HepG2 (cell line): ENCODE results near the gene TIMM10. TPM values are rescaled to one million over a fixed set of nuclear protein-coding genes. Genes with fewer than 3 reads are reported as not detected.

ENCODE experiments used
- ATAC-seq: fragments of 200-7000 bp; cut with Tn5 transposase; 3 replicates; pipeline ENCODE4 v1.9.1; 2020; ENCODE audit warnings: mild to moderate bottlenecking, moderate library complexity
- BruUV-seq: library from RNA; stranded (reverse); fragments of 400-500 nt; replicated peaks from 2 replicates; lab custom pipeline; 2021; lab: Mats Ljungman, UMichigan
- CTCF ChIA-PET: fragments of 300-600 bp; formaldehyde crosslinking; extraction: SDS; loops from one replicate; lab custom pipeline; 2021; ENCODE audit warnings: low total read pairs, inconsistent platforms, low intra/inter-chr PET ratio; lab: Yijun Ruan, JAX
- POLR2A ChIA-PET: fragments of 350-600 bp; sonication (Branson Sonifier 250); formaldehyde crosslinking; loops from one replicate; lab custom pipeline; 2020; ENCODE audit warnings: antibody characterized with exemption, inconsistent platforms; lab: Yijun Ruan, JAX
- DNase-seq: peaks from one replicate; pipeline ENCODE4 v3.0.0-alpha.2; 2015; ENCODE audit warnings: low spot score
- FAIRE-seq: peaks from 3 replicates; lab custom pipeline; 2011; peaks lifted over from hg19 to GRCh38; lab: Jason Lieb, UNC
- H2AFZ ChIP-seq: one replicate; pipeline ENCODE4 v1.6.1; 2011; ENCODE audit warnings: low read length, inconsistent platforms
- H3K27ac ChIP-seq: fragments of 300-600 bp; 3 replicates; pipeline ENCODE4 v1.8.0; 2011; ENCODE audit warnings: mixed run types, mild to moderate bottlenecking, mixed read lengths, low read length, inconsistent platforms; ENCODE audit not compliant: insufficient read depth; ENCODE audit errors: extremely low read length
- H3K27me3 ChIP-seq, 2 experiments: fragments of 200-600 bp in 1 of 2; 2 replicates in 1 of 2; 3 replicates in 1 of 2; pipeline versions ENCODE4 v1.6.0 to v1.8.0; 2011; ENCODE audit warnings: low read length in 2 of 2, mild to moderate bottlenecking in 2 of 2, moderate library complexity in 2 of 2, inconsistent platforms in 1 of 2; ENCODE audit not compliant: insufficient read depth in 2 of 2, control insufficient read depth in 1 of 2
- H3K36me3 ChIP-seq, 2 experiments: fragments of 200-600 bp in 1 of 2; replicated peaks in 1 of 2; 2 replicates in 1 of 2; 3 replicates in 1 of 2; pipeline versions ENCODE4 v1.5.1 to v1.8.0; 2011; ENCODE audit warnings: low read length in 2 of 2, inconsistent platforms in 1 of 2; ENCODE audit not compliant: insufficient read depth in 2 of 2, control insufficient read depth in 1 of 2
- H3K4me1 ChIP-seq: 2 replicates; pipeline ENCODE4 v1.5.1; 2012; ENCODE audit warnings: low read length, inconsistent platforms; ENCODE audit not compliant: insufficient read depth
- H3K4me2 ChIP-seq: 2 replicates; pipeline ENCODE4 v1.6.0; 2011; ENCODE audit warnings: low read depth, low read length, inconsistent platforms
- H3K4me3 ChIP-seq, 3 experiments: fragments of 200-600 bp in 1 of 3; sonication (generic), shearing (Covaris generic) in 1 of 3; replicated peaks in 1 of 3; 2 replicates each; pipeline ENCODE4 v1.5.1; 2011 to 2016; ENCODE audit warnings: low read length in 3 of 3, inconsistent platforms in 2 of 3, low read depth in 2 of 3, mild to moderate bottlenecking in 2 of 3, control low read depth in 1 of 3, mixed read lengths in 1 of 3; ENCODE audit not compliant: insufficient read depth in 1 of 3
- H3K79me2 ChIP-seq: one replicate; pipeline ENCODE4 v1.6.1; 2011; ENCODE audit warnings: low read length, inconsistent platforms; ENCODE audit not compliant: insufficient read depth
- H3K9ac ChIP-seq: 2 replicates; pipeline ENCODE4 v1.6.0; 2011; ENCODE audit warnings: mild to moderate bottlenecking, low read depth, low read length, inconsistent platforms; ENCODE audit not compliant: insufficient read depth
- H3K9me3 ChIP-seq: 2 replicates; pipeline ENCODE4 v1.5.1; 2012; ENCODE audit warnings: mild to moderate bottlenecking, low read length
- H4K20me1 ChIP-seq: 2 replicates; pipeline ENCODE4 v1.6.0; 2011; ENCODE audit warnings: inconsistent platforms, mild to moderate bottlenecking, low read length, moderate library complexity; ENCODE audit not compliant: insufficient read depth
- CEBPG ChIP-seq: IDR thresholded peaks from 2 replicates; pipeline ENCODE4 v1.6.1; 2016
- ESRRA ChIP-seq: sonication (generic); formaldehyde crosslinking; IDR thresholded peaks from 2 replicates; pipeline ENCODE4 v1.5.1; 2020; ENCODE audit warnings: mild to moderate bottlenecking, low read depth, missing genetic modification reagents
- IKZF1 ChIP-seq: fragments of 450-650 bp; IDR thresholded peaks from 2 replicates; pipeline ENCODE4 v1.7.1; 2016
- PPARG ChIP-seq: conservative IDR thresholded peaks from 2 replicates; pipeline ENCODE4 v1.6.1; 2016; ENCODE audit warnings: missing biosample characterization, missing genetic modification reagents
- PTBP1 ChIP-seq: fragments of 200-400 bp; formaldehyde crosslinking; IDR thresholded peaks from 2 replicates; pipeline ENCODE4 v1.6.1; 2018; ENCODE audit warnings: low read length, low read depth; ENCODE audit not compliant: poor library complexity, severe bottlenecking
- RCOR2 ChIP-seq: IDR thresholded peaks from 2 replicates; pipeline ENCODE4 v1.6.1; 2016; ENCODE audit warnings: missing biosample characterization, missing genetic modification reagents
- SALL1 ChIP-seq: sonication (generic); formaldehyde crosslinking; IDR thresholded peaks from 2 replicates; pipeline ENCODE4 v1.8.0; 2022; ENCODE audit warnings: mild to moderate bottlenecking, missing genetic modification reagents
- SOX13 ChIP-seq, 3 experiments: fragments of 450-650 bp in 1 of 3; sonication (generic) in 1 of 3; formaldehyde crosslinking in 1 of 3; IDR thresholded peaks in 2 of 3; conservative IDR thresholded peaks in 1 of 3; 2 replicates each; pipeline versions ENCODE4 v1.5.0 to v1.6.1; 2016 to 2020; ENCODE audit warnings: antibody characterized with exemption in 1 of 3, mild to moderate bottlenecking in 1 of 3, missing compliant biosample characterization in 1 of 3, missing genetic modification reagents in 1 of 3, moderate library complexity in 1 of 3
- TEAD3 ChIP-seq: optimal IDR thresholded peaks from 2 replicates; pipeline ENCODE3; 2016; ENCODE audit warnings: borderline replicate concordance
- ZNF773 ChIP-seq: sonication (generic); formaldehyde crosslinking; IDR thresholded peaks from 2 replicates; pipeline ENCODE4 v1.4.0; 2020; ENCODE audit warnings: missing genetic modification reagents, borderline replicate concordance
- in situ Hi-C: cut with HindIII; loops from 2 replicates; pipeline ENCODE4 v1.10.0; 2017; ENCODE audit warnings: low pct_unique_long_range_greater_than_20kb; ENCODE audit not compliant: extremely low pct_ligation_motif_present
- intact Hi-C: fragments of 100-400 bp; cut with micrococcal nuclease; formaldehyde crosslinking; loops from one replicate; pipeline ENCODE4 v1.10.0; 2022; ENCODE audit not compliant: unreplicated experiment
- polyA plus RNA-seq, 8 experiments: library from polyadenylated mRNA; depleted of rRNA in 3 of 8; stranded (reverse) in 7 of 8; unstranded in 1 of 8; fragments of >200 nt; fragmentation: Illumina TruSeq in 4 of 8; extraction: Trizol in 4 of 8; gene quantifications; 2 replicates each; pipeline versions ENCODE4 v1.2.1 to v1.2.3, GENCODE V29; 2011 to 2016; ENCODE audit warnings: low read depth in 4 of 8, missing spikeins in 1 of 8, mixed read lengths in 1 of 8; ENCODE audit not compliant: insufficient read depth in 1 of 8
- total RNA-seq, 5 experiments: library from RNA; depleted of rRNA; stranded (reverse); fragments of >200 nt; fragmentation: Illumina TruSeq; extraction: Trizol; gene quantifications; 2 replicates each; pipeline ENCODE4 v1.2.3, GENCODE V29; 2016; ENCODE audit warnings: low read depth in 1 of 5
- TF ChIP-seq, protein P1 (sequence below): IDR thresholded peaks from 2 replicates; pipeline ENCODE4 v1.4.0; 2020; ENCODE audit warnings: mild to moderate bottlenecking, missing genetic modification reagents
- TF ChIP-seq, protein P2 (sequence below): sonication (generic); formaldehyde crosslinking; IDR thresholded peaks from 2 replicates; pipeline ENCODE4 v1.9.0; 2022; ENCODE audit warnings: low read depth, missing genetic modification reagents
- TF ChIP-seq, protein P3 (sequence below): sonication (generic); formaldehyde crosslinking; IDR thresholded peaks from 2 replicates; pipeline ENCODE4 v1.4.0; 2020; ENCODE audit warnings: missing genetic modification reagents, borderline replicate concordance
- TF ChIP-seq, protein P4 (sequence below): sonication (generic); formaldehyde crosslinking; IDR thresholded peaks from 2 replicates; pipeline ENCODE4 v1.4.0; 2020; ENCODE audit warnings: missing genetic modification reagents

The TIMM10 gene
- total and polyA plus RNA-seq, 2 of the 13 experiments (the other 11 are each of a cell fraction or from before 2014, with no cell fraction given), result 67.8 to 82.2 TPM

DNA sequence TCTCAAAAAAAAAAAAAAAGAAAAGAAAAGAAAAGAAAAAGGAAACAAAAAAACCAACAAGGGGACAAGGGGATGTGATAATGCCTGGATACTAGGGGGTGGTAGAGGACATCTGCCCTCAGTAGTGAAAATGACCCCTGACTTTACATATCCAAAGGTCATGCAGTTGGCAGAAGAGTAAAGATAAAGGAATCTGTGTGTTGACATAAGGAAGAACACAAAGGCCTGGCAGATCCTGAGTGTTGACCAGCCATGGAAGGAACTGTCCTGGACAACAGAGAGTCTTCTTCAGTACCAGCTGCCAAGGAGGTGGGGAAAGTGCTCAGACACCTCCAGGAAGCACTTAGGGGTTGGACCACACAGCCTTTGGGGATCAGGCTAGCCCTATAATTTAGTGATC lies 27.7 kb downstream of the TIMM10 start:
- DNase-seq, result peak; percentile 78
- CTCF ChIA-PET, result interaction anchor here (1.2 kb wide), 1 partner anchor 12 kb away, joined by 4 read pairs; the partner anchor contains the start of gene SLC43A1
- peak; percentile 17 for ATAC-seq
- H3K27ac ChIP-seq, result peak overlapping the region; percentile 55
- no TSS peak for BruUV-seq
- H3K9ac ChIP-seq, result no peak overlapping the region
- peaks cover 14 to 57% of the 10 kb centered on the region in 2 experiments; a peak in 4 of 5 replicates for H3K36me3 ChIP-seq
- no peaks in the 10 kb centered on the region for H3K9me3 ChIP-seq
- peaks cover 97% of the 10 kb centered on the region for H3K4me1 ChIP-seq
- intact Hi-C loops (no loop called here), in situ Hi-C loops (no loop called here)
- H3K79me2 ChIP-seq, result peaks cover 54% of the 10 kb centered on the region
- FAIRE-seq, result peak; percentile 64
- 0 out of 2 replicates have a peak overlapping the region, but pooled peaks have one; percentile 14 for H3K4me2 ChIP-seq
- H3K27me3 ChIP-seq, result no peaks in the 10 kb centered on the region
- no peak overlapping the region for H2AFZ ChIP-seq
- H4K20me1 ChIP-seq, result peaks cover 13% of the 10 kb centered on the region
- no peak overlapping the region for H3K4me3 ChIP-seq
- POLR2A ChIA-PET, result interaction anchor here (0.8 to 9.7 kb wide), 3 partner anchors 9 to 137 kb away, joined by 3 to 111 read pairs (median 31); partner anchors contain the start of gene SLC43A1
- peak; percentile 42 for TF ChIP-seq CEBPG
- peak; percentile 29; the same call in 1 of the 2 replicates for TF ChIP-seq SALL1 (CRISPR knock-in tag)
- no peak for TF ChIP-seq PTBP1
- TF ChIP-seq RCOR2 (CRISPR knock-in tag), result peak; percentile 56; the same call in 1 of the 2 replicates
- TF ChIP-seq ZNF773 (CRISPR knock-in tag), result no peak
- peak; percentile 86 for TF ChIP-seq PPARG
- TF ChIP-seq, protein P1, sequence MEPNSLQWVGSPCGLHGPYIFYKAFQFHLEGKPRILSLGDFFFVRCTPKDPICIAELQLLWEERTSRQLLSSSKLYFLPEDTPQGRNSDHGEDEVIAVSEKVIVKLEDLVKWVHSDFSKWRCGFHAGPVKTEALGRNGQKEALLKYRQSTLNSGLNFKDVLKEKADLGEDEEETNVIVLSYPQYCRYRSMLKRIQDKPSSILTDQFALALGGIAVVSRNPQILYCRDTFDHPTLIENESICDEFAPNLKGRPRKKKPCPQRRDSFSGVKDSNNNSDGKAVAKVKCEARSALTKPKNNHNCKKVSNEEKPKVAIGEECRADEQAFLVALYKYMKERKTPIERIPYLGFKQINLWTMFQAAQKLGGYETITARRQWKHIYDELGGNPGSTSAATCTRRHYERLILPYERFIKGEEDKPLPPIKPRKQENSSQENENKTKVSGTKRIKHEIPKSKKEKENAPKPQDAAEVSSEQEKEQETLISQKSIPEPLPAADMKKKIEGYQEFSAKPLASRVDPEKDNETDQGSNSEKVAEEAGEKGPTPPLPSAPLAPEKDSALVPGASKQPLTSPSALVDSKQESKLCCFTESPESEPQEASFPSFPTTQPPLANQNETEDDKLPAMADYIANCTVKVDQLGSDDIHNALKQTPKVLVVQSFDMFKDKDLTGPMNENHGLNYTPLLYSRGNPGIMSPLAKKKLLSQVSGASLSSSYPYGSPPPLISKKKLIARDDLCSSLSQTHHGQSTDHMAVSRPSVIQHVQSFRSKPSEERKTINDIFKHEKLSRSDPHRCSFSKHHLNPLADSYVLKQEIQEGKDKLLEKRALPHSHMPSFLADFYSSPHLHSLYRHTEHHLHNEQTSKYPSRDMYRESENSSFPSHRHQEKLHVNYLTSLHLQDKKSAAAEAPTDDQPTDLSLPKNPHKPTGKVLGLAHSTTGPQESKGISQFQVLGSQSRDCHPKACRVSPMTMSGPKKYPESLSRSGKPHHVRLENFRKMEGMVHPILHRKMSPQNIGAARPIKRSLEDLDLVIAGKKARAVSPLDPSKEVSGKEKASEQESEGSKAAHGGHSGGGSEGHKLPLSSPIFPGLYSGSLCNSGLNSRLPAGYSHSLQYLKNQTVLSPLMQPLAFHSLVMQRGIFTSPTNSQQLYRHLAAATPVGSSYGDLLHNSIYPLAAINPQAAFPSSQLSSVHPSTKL (CRISPR knock-in tag), result peak; percentile 84
- TF ChIP-seq TEAD3, result peak; percentile 37
- TF ChIP-seq, protein P2, sequence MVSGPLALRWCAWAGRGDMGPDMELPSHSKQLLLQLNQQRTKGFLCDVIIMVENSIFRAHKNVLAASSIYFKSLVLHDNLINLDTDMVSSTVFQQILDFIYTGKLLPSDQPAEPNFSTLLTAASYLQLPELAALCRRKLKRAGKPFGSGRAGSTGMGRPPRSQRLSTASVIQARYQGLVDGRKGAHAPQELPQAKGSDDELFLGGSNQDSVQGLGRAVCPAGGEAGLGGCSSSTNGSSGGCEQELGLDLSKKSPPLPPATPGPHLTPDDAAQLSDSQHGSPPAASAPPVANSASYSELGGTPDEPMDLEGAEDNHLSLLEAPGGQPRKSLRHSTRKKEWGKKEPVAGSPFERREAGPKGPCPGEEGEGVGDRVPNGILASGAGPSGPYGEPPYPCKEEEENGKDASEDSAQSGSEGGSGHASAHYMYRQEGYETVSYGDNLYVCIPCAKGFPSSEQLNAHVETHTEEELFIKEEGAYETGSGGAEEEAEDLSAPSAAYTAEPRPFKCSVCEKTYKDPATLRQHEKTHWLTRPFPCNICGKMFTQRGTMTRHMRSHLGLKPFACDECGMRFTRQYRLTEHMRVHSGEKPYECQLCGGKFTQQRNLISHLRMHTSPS (CRISPR knock-in tag), result peak; percentile 86
- TF ChIP-seq SOX13 (IDR thresholded peaks at IDR 0.05), result peak; percentile 62; the same call in 1 of the 2 replicates
- peak in 1 of 2 experiments; percentile 93; a peak in 2 of 4 replicates for TF ChIP-seq SOX13 (CRISPR knock-in tag; conservative IDR thresholded peaks at IDR 0.05 in 1 of 2, IDR thresholded peaks at IDR 0.05 in 1 of 2)
- TF ChIP-seq IKZF1, result no peak
- TF ChIP-seq, protein P3, sequence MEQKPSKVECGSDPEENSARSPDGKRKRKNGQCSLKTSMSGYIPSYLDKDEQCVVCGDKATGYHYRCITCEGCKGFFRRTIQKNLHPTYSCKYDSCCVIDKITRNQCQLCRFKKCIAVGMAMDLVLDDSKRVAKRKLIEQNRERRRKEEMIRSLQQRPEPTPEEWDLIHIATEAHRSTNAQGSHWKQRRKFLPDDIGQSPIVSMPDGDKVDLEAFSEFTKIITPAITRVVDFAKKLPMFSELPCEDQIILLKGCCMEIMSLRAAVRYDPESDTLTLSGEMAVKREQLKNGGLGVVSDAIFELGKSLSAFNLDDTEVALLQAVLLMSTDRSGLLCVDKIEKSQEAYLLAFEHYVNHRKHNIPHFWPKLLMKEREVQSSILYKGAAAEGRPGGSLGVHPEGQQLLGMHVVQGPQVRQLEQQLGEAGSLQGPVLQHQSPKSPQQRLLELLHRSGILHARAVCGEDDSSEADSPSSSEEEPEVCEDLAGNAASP, result peak; percentile 73; the same call in 1 of the 2 replicates
- peak; percentile 78; the same call in 1 of the 2 replicates for TF ChIP-seq ESRRA (CRISPR knock-in tag)
- TF ChIP-seq, protein P4, sequence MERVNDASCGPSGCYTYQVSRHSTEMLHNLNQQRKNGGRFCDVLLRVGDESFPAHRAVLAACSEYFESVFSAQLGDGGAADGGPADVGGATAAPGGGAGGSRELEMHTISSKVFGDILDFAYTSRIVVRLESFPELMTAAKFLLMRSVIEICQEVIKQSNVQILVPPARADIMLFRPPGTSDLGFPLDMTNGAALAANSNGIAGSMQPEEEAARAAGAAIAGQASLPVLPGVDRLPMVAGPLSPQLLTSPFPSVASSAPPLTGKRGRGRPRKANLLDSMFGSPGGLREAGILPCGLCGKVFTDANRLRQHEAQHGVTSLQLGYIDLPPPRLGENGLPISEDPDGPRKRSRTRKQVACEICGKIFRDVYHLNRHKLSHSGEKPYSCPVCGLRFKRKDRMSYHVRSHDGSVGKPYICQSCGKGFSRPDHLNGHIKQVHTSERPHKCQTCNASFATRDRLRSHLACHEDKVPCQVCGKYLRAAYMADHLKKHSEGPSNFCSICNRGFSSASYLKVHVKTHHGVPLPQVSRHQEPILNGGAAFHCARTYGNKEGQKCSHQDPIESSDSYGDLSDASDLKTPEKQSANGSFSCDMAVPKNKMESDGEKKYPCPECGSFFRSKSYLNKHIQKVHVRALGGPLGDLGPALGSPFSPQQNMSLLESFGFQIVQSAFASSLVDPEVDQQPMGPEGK, result peak; percentile 53; the same call in 1 of the 2 replicates
